Central memory CD8-positive, alpha-beta T cell (primary cell): ENCODE measurements around the gene HINT1.
"Not testable (repeated sequence)": the region's sequence is repeated elsewhere in the genome, so short reads cannot be mapped to it uniquely, and the experiment has no call there.

Experiments used
- ATAC-seq: fragments of 150-1000 bp; cut with Tn5 transposase; replicated peaks from 2 replicates; pipeline ENCODE4 v1.10.0; 2022; ENCODE audit warnings: mild to moderate bottlenecking, moderate FRiP score, moderate number of reproducible peaks; ENCODE audit not compliant: poor library complexity, severe bottlenecking; ENCODE audit errors: extremely low read depth
- DNase-seq, 2 donors: peaks; one replicate each; pipeline ENCODE4 v3.0.0; 2021; ENCODE audit warnings: low spot score in 2 of 2
- H3K27ac Mint-ChIP-seq: one replicate; pipeline ENCODE4 v1.8.0; 2022; ENCODE audit warnings: low read depth, mild to moderate bottlenecking, moderate library complexity, mixed read lengths
- H3K27me3 Mint-ChIP-seq: one replicate; pipeline ENCODE4 v1.8.0; 2022; ENCODE audit warnings: mixed read lengths
- H3K36me3 Mint-ChIP-seq: one replicate; pipeline ENCODE4 v1.8.0; 2022; ENCODE audit warnings: mild to moderate bottlenecking, moderate library complexity, mixed read lengths; ENCODE audit not compliant: insufficient read depth
- H3K4me1 Mint-ChIP-seq: one replicate; pipeline ENCODE4 v1.8.0; 2022; ENCODE audit warnings: mixed read lengths
- H3K4me3 Mint-ChIP-seq: one replicate; pipeline ENCODE4 v1.8.0; 2022; ENCODE audit warnings: mild to moderate bottlenecking, moderate library complexity, mixed read lengths
- H3K9me3 Mint-ChIP-seq: one replicate; pipeline ENCODE4 v1.8.0; 2022; ENCODE audit warnings: mixed read lengths

The HINT1 gene

GRCh38 chr5:131164191-131165118 lies 601 bp downstream of the HINT1 start:
- Mint-ChIP-seq H3K36me3 (peaks cover 52% of the 10 kb centered on the region), H3K9me3 (no peaks in the 10 kb centered on the region), H3K4me1 (peaks cover 35% of the 10 kb centered on the region), H3K27ac (peak overlapping the region; percentile 80), H3K4me3 (peak overlapping the region; percentile 90), H3K27me3 (no peaks in the 10 kb centered on the region)
- peak; percentile 69 for ATAC-seq
- peak; percentile 47 to 61 for DNase-seq

DNA sequence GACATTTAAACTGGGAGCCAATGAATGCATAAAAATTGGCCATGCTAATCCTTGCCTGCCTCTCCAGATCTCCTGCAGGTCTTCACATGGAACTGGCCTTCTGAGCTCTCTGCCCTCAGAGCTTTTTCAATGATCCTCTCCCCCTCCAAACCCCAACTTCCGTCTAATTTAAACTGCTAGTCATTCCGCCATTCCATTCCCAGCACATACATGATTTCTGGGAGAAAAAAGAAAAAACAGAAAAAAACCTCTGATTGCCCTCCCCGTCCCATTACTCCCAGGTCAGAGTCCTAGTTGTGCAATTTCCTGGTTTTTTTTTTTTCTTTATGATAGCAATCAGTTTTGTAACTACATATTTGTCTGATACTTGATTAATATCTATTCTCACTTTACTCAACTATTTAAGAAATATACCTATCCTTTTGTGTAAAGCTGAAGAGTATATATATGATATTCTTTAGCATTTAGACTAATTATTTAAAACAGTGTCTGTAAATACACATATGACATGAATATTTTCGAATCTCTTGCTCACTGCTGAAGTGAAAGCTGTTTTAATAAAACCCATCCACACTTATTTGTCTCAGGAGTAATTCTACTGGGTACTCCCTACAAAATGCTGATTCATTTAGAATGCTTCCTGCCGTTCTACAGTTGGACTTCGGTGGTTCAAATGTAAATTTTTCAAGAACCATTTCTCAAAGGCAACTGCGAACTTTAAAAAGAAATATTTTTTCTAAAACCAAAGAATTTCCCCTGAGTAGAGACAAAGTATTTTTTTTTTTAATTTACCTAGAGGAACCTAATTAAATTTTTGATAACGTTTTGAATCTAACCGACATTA lies 1.6 kb downstream of the HINT1 start:
- H3K27me3 Mint-ChIP-seq = no peaks in the 10 kb centered on the region
- peak overlapping the region; percentile 90 for H3K4me3 Mint-ChIP-seq
- peak overlapping the region; percentile 80 for H3K27ac Mint-ChIP-seq
- peaks cover 60% of the 10 kb centered on the region for H3K36me3 Mint-ChIP-seq
- DNase-seq (no peak), ATAC-seq (no peak)
- no peaks in the 10 kb centered on the region for H3K9me3 Mint-ChIP-seq
- peaks cover 38% of the 10 kb centered on the region for H3K4me1 Mint-ChIP-seq

DNA sequence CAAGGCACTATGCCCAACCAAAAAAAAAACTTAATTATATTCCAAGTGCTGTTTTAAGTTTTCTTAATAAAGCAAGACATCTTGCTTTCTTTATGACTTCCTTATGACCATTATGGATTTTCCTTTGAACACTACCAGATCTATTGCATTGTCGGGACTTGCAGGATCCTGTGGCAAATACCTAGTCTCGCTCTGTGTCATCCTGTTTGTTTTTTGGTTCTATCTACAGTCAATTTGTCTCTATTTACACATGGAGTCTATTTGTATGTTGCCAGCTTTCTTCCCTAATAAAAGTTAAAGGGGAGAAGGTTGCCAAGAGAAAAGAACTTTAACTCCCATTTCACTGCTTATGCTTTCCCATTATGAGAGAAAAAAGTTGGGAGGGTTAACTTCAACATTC lies 4.9 kb downstream of the HINT1 start:
- Mint-ChIP-seq H3K27me3 (no peaks in the 10 kb centered on the region), H3K4me1 (peaks cover 29% of the 10 kb centered on the region), H3K27ac (peak overlapping the region; percentile 13), H3K4me3 (no peak overlapping the region), H3K9me3 (no peaks in the 10 kb centered on the region), H3K36me3 (peaks cover 62% of the 10 kb centered on the region)
- no peak for DNase-seq
- no peak for ATAC-seq

GRCh38 chr5:131156957-131157356 lies 8.1 kb downstream of the HINT1 start:
- peaks cover 10% of the 10 kb centered on the region for H3K4me1 Mint-ChIP-seq
- H3K9me3 Mint-ChIP-seq = no peaks in the 10 kb centered on the region
- H3K27ac Mint-ChIP-seq = no peak overlapping the region
- ATAC-seq (no peak), DNase-seq (no peak)
- peaks cover 43% of the 10 kb centered on the region for H3K36me3 Mint-ChIP-seq
- H3K4me3 Mint-ChIP-seq = no peak overlapping the region
- no peaks in the 10 kb centered on the region for H3K27me3 Mint-ChIP-seq

DNA sequence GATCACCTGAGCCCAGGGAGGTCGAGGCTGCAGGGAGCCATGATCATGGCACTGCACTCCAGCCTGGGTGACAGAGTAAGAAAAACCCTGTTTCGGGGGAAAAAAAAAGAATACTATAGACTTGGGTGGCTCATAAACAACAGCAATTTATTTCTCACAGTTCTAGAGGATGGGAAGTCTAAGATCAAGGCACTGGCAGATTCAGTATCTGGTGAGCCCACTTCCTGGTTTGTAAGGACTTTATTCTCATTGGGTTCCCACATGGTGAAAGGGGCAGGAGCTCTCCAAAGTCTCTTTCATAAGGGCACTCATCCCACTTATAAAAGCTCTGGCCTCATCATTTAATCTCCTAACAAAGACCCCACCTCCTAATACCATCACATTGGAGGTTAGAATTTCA lies 8.7 kb downstream of the HINT1 start:
- H3K27ac Mint-ChIP-seq = no peak overlapping the region
- no peaks in the 10 kb centered on the region for H3K27me3 Mint-ChIP-seq
- H3K4me1 Mint-ChIP-seq = peaks cover 6% of the 10 kb centered on the region
- DNase-seq (no peak), ATAC-seq (no peak)
- H3K9me3 Mint-ChIP-seq = no peaks in the 10 kb centered on the region
- peaks cover 38% of the 10 kb centered on the region for H3K36me3 Mint-ChIP-seq
- no peak overlapping the region for H3K4me3 Mint-ChIP-seq

- peaks cover 1% of the 10 kb centered on the region for H3K36me3 Mint-ChIP-seq
- H3K4me3 Mint-ChIP-seq = no peak overlapping the region
- no peak overlapping the region for H3K27ac Mint-ChIP-seq
- H3K4me1 Mint-ChIP-seq = no peaks in the 10 kb centered on the region
- H3K27me3 Mint-ChIP-seq = no peaks in the 10 kb centered on the region
- no peak for ATAC-seq
- no peaks in the 10 kb centered on the region for H3K9me3 Mint-ChIP-seq
- no peak for DNase-seq
Measured at GRCh38 chr5:131151216-131151615, 13.8 kb downstream of the HINT1 start.

DNA sequence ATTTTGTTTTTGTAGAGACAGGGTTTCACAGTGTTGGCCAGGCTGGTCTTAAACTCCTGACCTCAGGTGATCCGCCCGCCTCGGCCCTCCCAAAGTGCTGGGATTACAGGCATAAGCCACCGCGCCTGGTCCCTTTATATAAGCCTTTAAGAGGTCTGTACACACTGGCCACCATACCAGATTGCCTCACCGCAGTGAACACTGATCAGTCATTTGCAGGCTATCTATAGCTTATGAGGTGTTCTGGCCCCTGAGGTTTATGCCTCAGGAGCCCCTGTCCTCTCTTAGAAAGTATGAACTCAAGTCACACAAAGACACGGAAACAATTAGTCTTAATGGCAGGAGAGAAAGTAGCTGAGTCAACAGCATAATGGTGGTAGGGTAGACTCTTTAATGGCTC lies 14.6 kb downstream of the HINT1 start:
- H3K36me3 Mint-ChIP-seq = peaks cover 3% of the 10 kb centered on the region
- no peak overlapping the region for H3K4me3 Mint-ChIP-seq
- ATAC-seq = no peak
- no peaks in the 10 kb centered on the region for H3K9me3 Mint-ChIP-seq
- H3K4me1 Mint-ChIP-seq = no peaks in the 10 kb centered on the region
- DNase-seq = no peak
- H3K27me3 Mint-ChIP-seq = no peaks in the 10 kb centered on the region
- H3K27ac Mint-ChIP-seq = no peak overlapping the region

- Mint-ChIP-seq H3K36me3 (peaks cover 3% of the 10 kb centered on the region), H3K4me3 (no peak overlapping the region), H3K27ac (no peak overlapping the region), H3K4me1 (no peaks in the 10 kb centered on the region), H3K27me3 (no peaks in the 10 kb centered on the region), H3K9me3 (no peaks in the 10 kb centered on the region)
- DNase-seq = no peak
- no peak for ATAC-seq
Measured at GRCh38 chr5:131148835-131149234, 16.2 kb downstream of the HINT1 start.

GRCh38 chr5:131147258-131147657 lies 17.8 kb downstream of the HINT1 start:
- Mint-ChIP-seq H3K36me3 (peaks cover 2% of the 10 kb centered on the region), H3K9me3 (no peaks in the 10 kb centered on the region), H3K4me1 (no peaks in the 10 kb centered on the region), H3K4me3 (no peak overlapping the region), H3K27me3 (no peaks in the 10 kb centered on the region), H3K27ac (no peak overlapping the region)
- DNase-seq (no peak), ATAC-seq (no peak)

- ATAC-seq = no peak
- Mint-ChIP-seq H3K4me1 (no peaks in the 10 kb centered on the region), H3K27ac (no peak overlapping the region), H3K9me3 (no peaks in the 10 kb centered on the region), H3K27me3 (peaks cover 11% of the 10 kb centered on the region), H3K4me3 (no peak overlapping the region), H3K36me3 (peaks cover 2% of the 10 kb centered on the region)
- DNase-seq = no peak
Measured at GRCh38 chr5:131142970-131143617, 22.0 kb downstream of the HINT1 start.

DNA sequence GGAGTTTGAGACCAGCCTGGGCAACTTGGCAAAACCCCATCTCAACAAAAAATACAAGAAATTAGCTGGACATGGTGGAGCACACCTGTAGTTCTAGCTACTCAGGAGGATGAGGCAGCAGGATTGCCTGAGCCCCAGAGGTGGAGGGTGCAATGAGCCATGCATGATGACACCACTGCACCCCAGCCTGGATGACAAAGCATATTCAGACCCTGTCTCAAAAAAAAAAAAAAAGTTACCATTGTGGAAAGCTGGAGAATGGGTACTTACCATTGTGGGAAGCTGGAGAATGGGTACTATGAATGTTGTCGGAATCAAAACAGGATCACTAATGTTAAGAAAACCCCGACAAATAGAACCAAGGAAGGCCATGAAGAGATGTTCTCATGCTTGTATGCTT lies 25.7 kb downstream of the HINT1 start:
- H3K4me3 Mint-ChIP-seq = no peak overlapping the region
- ATAC-seq = no peak

DNA sequence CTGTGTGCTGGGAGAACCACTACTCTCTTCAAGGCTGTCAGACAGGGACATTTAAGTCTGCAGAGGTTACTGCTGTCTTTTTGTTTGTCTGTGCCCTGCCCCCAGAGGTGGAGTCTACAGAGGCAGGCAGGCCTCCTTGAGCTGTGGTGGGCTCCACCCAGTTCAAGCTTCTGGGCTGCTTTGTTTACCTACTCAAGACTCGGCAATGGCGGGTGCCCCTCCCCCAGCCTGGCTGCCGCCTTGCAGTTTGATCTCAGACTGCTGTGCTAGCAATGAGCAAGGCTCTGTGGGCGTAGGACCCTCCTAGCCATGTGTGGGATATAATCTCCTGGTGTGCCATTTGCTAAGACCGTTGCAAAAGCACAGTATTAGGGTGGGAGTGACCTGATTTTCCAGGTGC lies 26.6 kb downstream of the HINT1 start:
- not testable (repeated sequence) for H3K27ac Mint-ChIP-seq
- H3K27me3 Mint-ChIP-seq = peaks cover 11% of the 10 kb centered on the region

More for the DNA sequence above, 25.7 kb downstream of the HINT1 start:
- H3K4me1 Mint-ChIP-seq = no peaks in the 10 kb centered on the region
- H3K36me3 Mint-ChIP-seq = no peaks in the 10 kb centered on the region
- H3K27me3 Mint-ChIP-seq = peaks cover 11% of the 10 kb centered on the region
- H3K27ac Mint-ChIP-seq = no peak overlapping the region
- DNase-seq = no peak
- H3K9me3 Mint-ChIP-seq = no peaks in the 10 kb centered on the region

More for the DNA sequence above, 26.6 kb downstream of the HINT1 start:
- not testable (repeated sequence) for H3K4me3 Mint-ChIP-seq, H3K36me3 Mint-ChIP-seq, H3K4me1 Mint-ChIP-seq, DNase-seq, H3K9me3 Mint-ChIP-seq, ATAC-seq
